CD4-positive, alpha-beta T cell treated with Interleukin-17A for 1 hour (primary cell): Measurements from ENCODE around the gene TP53.

Source experiments
- DNase-seq: peaks from one replicate; pipeline ENCODE4 v3.0.0-alpha.2; 2020

The TP53 gene

DNA sequence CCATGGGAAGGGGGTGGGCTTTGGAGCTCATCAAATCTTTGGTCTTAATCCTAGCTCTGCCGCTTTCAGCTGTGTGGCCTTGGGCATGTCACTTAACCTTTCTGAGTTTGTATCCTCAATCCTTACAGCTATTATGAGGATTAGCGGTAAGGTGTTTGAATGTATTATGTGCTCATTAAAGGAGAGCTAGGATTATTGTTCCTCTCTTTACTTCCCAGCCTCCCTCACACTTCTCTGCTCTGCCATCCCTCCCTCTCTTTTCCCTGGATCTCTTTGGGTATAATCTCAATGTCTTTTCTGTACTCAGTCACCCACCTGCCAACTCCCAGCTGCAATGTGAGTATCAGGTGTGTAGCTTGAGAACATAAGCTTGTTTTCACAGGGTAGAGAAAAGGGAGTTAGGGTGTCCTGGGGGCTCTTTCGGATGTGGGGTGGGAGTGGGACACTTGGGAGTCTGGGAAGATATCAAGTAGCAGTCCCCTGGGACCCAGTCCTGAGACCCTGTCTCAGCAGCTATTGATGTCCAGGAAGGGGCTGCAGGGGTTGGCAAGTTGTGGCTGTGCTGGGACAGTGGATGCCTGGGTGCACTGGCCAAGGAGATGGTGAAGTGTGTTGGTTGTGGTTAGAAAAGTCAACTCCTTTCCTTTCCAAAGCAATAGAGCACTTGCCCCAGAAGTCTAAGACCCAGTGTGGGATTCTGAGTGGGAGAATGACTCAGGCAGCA lies 19.5 kb upstream of the TP53 start:
- DNase-seq: no peak

DNA sequence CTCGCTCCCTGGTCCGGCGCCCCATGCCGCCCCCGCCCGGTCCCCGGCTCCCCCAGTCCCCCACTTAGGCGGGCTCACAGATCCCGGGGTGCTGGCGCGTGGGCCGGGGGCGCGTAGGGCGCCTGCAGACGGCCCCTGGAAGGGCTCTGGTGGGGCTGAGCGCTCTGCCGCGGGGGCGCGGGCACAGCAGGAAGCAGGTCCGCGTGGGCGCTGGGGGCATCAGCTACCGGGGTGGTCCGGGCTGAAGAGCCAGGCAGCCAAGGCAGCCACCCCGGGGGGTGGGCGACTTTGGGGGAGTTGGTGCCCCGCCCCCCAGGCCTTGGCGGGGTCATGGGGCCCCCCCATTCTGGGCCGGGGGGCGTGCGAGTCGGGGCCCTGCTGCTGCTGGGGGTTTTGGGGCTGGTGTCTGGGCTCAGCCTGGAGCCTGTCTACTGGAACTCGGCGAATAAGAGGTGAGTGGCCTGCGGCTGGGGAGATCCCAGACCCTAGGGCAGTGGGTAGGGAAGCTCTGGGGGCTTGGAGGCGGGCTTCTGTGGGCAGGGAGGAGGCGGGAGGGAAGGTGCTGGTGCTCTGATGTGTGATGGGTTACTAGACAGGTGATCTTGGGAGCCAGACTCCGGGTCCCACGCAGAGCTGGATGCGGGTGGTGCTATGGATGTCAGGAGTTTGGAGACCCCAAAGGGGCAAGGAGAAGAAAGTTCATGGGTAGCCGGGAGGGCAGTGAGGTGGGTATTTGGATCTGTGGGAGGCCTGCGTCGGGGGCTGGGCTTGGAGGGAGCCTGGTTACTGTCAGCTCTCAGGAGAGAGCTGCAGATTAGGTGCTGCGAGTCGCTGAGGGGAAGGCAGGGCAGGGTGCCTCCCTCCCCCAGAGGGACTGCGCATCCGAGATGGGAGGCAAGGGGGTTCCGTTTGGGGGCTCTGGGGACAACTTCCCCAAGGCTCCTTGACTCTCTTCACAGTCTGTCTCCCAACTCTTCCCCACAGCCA lies 18.3 kb upstream of the TP53 start:
- no peak for DNase-seq

DNA sequence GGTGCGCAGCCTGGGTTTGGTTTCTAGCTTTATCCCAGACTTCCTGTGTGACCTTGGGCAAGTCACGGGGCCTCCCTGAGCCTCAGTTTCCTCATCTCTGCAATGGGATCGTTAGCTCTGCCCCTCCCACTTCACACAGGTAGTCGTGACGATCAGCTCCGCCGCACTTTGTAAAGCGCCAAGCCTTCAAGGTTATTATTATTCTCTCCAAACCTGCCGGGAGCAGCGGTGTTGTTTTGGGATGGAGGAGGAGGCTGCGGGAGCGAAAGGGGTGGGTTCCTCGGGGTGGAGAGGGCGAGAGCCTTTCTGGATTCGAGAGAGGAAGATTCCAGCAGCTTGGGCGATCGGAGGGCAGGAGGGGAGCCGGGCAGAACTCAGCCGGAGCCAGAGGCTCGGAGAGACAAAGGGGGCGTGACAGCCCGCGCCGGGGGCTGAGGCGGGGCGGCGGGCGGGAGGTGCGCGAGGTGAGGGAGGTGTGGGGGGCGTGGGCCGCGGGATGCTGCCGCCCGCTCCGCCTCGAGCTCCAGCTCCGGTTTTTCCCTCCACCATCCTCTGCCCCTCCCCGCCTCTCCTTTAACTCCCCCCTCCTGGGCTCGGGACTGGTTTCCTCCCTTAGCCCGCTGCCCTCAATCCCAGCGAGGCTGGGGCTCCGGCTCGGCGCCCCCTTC lies 17.4 kb upstream of the TP53 start, which contains the start of gene EFNB3:
Gene EFNB3, plus strand, starts transcription at position 602 of the 668 bp plus-strand sequence. CDS start 397 bp downstream, outside the sequence.
- no peak for DNase-seq

DNA sequence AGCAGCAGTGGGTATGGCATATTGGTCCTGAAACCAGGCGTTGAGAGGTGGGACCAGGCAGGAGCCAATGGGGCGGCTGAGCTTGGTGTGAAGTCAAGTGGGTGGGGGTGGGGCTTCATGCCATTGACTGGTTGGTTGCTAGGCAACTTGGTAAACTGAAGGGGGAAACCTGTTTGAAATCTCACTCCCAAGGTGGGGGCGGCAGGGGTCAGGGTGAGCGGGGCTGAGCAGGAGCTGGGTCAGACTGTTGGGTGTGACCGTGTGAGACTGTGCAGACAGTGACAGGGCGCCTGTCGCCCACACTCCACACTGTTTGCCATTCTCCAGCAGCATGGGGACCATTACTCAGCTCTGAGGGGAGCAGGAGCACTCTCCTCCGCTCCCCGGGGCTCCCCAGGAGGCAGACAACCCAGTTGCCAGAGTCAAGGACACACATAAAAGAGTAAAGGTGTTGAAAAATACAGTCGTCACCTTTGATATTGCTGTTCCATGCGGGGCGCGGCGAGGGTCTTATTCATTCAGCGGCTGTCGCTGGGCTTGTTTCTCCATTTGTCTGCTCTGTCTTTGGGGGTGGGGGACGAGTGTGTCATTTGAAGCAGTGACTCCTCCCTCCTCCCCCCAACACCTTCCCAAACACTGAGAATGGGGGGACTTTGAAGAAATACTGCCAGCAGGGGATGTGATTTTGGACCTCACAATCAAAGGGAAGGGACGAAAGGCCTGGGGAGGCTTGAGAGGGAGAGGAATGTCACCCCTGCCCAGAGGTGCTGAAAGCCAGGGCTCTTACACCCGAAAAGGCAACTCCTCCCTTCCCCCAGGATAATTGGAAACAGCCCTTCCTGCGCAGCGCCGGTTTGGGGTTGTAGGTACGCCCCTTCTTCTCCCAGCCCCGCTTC lies 16.5 kb upstream of the TP53 start:
- DNase-seq: peak; percentile 32

DNA sequence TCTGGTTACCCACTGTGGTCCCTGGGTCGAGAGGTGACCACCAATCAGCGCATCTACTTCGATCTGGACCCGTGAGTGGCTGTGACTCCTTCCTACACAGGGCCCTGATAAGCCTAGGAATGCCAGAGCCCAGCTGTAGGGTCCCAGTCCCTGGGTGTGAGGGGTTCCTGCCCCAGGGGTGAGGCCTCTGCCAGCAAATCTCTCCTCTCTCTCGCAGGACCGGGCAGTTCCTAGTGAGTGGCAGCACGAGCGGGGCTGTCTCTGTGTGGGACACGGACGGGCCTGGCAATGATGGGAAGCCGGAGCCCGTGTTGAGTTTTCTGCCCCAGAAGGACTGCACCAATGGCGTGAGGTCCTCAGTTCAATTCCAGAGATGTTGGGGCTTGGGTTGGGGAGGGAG lies 15.5 kb upstream of the TP53 start:
- no peak for DNase-seq

DNA sequence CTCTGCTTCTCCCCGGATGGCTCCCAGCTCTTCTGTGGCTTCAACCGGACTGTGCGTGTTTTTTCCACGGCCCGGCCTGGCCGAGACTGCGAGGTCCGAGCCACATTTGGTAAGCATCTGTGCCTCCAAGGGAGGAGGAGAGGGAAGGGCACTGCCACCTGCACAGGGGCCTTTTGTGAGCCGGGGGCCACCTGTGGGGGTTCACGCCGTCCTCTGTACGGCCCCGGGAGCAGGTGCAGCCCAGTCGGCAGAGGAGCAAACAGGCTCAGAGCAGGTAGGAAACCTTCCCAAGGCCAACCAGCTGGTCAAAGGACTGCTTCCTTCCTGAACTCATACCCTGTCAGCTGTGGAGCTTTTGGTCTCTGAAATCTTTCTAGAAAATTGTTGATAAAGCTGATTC lies 14.4 kb upstream of the TP53 start:
- DNase-seq: no peak

DNA sequence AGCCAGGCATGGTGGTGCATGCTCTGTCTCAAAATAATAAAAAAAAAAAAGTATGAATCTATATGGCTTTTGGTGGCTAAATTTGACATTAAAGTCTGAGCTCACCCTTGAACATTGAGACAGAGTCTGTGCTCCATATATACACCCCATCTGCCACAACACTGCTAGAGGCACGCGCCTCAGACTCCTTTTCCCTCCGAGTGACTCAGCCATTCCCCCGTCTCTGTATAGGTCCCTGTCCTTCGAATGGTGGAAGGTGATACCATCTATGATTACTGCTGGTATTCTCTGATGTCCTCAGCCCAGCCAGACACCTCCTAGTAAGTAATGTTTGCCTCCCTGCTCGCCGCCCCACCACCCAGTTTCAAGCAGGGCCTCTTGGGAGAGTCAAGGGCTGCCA lies 13.2 kb upstream of the TP53 start:
- no peak for DNase-seq

DNA sequence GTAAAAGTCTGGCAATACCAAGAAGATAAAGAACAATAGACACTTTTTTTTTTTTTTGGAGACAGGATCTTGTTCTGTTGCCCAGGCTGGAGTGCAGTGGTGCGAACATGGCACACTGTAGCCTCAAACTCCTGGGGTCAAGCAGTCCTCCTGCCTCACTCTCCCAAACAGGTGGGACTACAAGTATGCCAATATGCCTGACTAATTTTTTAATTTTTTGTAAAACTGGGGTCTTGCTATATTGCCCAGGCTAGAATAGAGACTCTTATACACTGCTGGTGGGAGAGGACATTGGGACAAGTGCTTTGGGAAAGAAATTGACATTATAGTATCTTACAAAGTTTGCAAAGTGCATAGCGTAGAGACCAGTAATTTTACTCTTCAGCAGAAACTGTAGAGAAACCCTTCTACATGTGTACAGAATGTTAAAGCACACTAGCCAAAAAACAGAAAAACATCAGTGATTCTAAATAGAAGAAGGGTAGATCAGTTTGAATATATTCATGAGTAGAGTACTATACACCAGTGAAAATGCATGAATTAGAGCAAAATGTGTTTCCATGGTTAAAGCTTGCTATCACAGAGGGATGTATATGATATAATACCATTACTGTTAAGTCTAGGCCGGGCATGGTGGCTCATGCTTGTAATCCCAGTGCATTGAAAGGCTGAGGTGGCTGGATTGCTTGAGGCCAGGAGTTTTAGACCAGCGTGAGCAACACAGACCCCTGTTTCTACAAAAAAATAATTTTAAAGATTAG lies 10.7 kb upstream of the TP53 start:
- DNase-seq: no peak

DNA sequence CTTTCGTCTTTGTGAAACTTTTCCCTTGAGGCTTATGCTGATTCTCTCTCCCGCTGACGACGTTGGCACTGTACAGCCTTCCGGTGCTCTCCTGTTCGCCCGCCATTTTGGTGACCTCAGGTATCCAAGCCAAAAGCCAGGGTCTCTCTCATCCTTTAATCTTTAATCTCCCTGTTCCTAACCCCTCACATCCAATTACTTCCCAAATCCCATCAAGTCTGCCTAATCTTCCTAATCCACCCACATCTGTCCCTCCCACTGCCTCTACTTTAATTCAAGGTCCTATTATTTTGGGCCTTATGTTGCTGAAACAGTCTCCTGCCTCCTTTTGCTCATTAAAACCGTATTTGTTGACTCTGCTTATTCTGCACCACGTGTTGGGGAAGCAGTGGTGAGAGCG lies 8.3 kb upstream of the TP53 start:
- DNase-seq: no peak

DNA sequence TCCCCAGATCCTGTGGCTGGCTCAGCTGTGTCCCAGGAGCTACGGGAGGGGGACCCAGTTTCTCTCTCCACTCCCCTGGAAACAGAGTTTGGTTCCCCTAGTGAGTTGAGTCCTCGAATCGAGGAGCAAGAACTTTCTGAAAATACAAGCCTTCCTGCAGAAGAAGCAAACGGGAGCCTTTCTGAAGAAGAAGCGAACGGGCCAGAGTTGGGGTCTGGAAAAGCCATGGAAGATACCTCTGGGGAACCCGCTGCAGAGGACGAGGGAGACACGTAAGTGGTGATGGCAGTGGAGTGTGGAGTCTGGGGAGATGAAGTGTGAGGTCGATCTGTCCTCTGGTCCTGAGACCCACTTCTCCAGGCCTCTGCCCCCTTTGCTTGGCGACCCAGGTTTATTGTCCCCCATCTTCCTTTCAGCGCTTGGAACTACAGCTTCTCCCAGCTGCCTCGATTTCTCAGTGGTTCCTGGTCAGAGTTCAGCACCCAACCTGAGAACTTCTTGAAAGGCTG lies 1.6 kb upstream of the TP53 start:
- DNase-seq: no peak

DNA sequence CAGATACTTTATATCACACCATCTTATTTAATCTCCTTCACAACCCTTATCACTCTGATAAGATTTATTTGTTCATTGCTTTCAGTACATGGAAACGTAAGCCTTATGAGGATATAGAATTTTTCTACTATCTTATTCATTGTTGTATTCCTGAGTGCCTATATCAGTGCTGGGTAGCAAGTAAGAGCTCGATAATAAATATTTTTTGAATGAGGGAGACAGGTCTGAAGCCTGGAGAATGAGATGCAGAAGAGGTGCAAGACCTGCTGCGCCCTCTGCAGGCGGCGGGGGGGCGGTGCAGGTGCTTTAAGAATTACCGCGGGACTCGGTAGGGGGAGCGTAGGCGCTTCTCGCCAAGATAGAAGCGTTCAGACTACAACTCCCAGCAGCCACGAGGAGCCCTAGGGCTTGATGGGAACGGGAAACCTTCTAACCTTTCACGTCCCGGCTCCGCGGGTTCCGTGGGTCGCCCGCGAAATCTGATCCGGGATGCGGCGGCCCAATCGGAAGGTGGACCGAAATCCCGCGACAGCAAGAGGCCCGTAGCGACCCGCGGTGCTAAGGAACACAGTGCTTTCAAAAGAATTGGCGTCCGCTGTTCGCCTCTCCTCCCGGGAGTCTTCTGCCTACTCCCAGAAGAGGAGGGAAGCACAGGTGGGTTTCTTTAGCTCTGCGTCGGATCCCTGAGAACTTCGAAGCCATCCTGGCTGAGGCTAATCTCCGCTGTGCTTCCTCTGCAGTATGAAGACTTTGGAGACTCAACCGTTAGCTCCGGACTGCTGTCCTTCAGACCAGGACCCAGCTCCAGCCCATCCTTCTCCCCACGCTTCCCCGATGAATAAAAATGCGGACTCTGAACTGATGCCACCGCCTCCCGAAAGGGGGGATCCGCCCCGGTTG lies 868 bp upstream of the TP53 start, which contains the start of gene WRAP53:
Gene WRAP53, plus strand, starts transcription at position 570 of the 900 bp plus-strand sequence. Its CDS starts 172 bp downstream, at position 742.
- DNase-seq: peak; percentile 98

DNA sequence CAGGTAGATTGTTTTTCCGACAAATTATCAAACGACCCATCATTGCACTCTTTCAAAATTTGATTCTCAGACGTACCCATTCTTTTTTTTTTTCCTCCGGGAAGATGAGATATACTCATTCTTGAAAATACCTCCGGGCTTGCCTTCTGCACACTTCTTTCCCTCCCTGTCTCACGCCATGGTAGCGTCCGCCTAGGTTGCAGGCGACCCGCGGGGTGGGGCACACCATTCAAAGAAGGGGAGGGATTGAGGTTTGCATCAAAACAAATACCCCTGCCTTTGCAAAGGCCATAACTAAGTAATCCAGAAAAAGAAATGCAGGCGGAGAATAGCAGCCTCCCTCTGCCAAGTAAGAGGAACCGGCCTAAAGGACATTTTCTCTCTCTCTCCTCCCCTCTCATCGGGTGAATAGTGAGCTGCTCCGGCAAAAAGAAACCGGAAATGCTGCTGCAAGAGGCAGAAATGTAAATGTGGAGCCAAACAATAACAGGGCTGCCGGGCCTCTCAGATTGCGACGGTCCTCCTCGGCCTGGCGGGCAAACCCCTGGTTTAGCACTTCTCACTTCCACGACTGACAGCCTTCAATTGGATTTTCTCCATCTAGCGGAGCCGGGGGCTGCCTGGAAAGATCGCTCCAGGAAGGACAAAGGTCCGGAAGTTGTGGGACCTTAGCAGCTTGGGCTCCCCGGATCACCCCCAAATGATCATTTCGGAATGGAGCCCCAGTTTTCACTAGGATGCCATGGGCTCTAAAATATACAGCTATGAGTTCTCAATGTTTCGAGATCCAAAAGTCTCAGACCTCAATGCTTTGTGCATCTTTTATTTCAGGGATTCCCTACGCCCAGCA lies 843 bp downstream of the TP53 start:
- peak; percentile 87 for DNase-seq

DNA sequence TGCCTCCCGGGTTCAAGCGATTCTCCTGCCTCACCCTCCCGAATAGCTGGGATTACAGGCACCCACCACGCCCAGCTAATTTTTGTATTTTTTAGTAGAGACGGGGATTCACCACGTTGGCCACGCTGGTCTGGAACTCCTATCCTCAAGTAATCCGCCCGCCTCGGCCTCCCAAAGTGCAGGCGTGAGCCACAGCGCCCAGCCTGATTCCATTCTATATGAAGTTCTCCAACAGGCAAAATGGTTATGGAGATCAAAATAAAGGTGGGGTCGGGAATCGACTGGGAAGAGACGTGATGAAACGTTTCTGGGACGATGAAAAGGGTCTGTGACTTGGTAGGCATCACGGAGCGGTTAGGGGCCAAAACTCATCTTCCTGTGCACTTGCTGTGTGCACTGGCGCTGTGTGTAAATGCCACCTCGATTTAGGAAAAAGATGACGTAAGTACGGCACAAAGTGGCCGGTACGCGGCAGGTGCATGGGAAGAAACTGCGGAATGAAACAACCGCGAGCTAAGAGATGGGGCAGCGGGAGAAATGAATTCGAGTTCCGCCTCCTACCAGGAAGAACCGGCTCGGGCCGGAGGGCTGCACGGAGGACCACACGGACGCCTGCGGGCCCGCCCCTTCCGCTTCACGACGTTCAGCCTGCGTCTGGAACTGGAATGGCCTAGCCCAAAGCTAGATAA lies 1.6 kb downstream of the TP53 start:
- DNase-seq: peak; percentile 91

DNA sequence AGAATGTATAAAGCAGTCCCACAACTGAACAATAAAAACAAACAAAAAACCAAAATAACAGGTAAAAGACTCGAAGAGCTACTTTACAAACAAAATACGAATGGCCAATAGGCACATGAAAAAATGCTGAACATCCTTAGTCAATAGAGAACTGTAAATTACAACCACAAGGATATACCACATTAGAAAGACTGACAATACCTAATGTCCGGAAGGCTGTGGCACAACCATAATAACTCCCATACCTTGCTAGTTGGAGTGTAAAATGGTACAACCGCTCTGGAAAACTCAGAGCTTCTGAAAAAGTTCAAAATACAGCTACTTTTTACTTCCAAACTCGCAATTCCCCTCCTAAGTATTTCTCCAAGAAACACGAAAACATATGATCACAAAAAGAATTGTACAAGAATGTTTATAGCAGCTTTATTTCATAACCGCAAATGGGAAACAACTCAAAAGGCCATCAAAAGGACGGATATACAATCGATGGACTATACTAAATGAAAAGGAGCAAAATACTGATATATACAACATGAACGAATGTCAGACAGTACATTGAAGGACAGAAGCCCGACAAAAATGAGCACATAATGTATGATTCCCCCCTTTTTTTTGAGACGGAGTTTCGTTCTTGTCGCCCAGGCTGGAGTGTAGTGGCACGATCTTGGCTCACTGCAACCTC lies 2.3 kb downstream of the TP53 start:
- peak; percentile 47 for DNase-seq

DNA sequence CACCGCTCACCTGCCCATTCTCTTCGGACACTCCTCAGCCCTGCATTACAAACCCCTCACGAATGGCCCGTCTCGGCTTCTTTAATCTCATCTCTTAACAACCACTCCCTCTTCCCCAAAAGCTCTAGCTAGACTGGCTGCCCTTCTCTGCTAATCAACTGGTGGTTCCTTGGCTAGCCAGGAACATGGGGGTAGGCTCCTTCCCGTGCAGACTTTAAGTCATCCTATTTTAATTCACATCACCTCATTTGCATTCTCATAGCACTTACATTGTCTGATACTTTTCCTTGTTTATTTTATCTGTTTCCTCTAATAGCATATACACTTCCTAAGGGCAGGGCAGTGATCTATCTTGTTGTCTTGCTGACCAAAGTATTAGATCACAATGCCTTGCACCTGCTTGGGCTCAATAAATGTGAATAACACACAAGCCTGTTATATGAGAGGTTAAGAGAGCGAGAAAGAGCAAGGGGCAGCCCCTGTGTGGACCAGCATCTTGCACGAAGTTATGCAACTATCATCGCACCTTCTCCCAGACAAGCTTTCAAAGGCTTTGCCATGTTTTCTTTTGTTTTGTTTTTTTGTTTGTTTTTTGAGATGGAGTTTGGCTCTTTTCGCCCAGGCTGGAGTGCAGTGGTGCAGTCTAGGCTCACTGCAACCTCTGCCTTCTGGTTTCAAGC lies 9.8 kb downstream of the TP53 start:
- no peak for DNase-seq

DNA sequence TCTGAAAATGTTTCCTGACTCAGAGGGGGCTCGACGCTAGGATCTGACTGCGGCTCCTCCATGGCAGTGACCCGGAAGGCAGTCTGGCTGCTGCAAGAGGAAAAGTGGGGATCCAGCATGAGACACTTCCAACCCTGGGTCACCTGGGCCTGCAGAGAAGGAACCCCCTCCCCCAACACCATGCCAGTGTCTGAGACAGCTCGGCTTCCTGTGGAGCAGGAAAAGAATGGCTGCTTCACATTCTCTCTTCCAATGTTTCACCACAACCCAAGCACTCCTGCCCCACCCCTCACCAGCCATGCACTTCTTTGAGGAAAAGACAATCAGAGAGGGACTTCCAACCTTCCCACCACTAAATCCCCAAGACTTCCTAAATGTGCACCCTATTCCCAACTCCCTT lies 10.8 kb downstream of the TP53 start:
- DNase-seq: no peak

DNA sequence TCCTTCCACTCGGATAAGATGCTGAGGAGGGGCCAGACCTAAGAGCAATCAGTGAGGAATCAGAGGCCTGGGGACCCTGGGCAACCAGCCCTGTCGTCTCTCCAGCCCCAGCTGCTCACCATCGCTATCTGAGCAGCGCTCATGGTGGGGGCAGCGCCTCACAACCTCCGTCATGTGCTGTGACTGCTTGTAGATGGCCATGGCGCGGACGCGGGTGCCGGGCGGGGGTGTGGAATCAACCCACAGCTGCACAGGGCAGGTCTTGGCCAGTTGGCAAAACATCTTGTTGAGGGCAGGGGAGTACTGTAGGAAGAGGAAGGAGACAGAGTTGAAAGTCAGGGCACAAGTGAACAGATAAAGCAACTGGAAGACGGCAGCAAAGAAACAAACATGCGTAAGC lies 12.4 kb downstream of the TP53 start:
- no peak for DNase-seq
